Sigmoid colon (tissue), 4 donors: ENCODE data around the gene CHSY3.

Source experiments
- CTCF ChIP-seq, 4 experiments: fragments of 450-650 bp in 3 of 4; fragments of 200-600 bp in 1 of 4; IDR thresholded peaks; one replicate each; pipeline ENCODE4 v1.5.1; 2016 to 2019; ENCODE audit warnings: antibody characterized with exemption in 4 of 4, mild to moderate bottlenecking in 3 of 4, moderate library complexity in 2 of 4
- POLR2A ChIP-seq, 2 donors: fragments of 450-650 bp; IDR thresholded peaks; one replicate each; pipeline ENCODE4 v1.6.1; 2016; ENCODE audit warnings: antibody characterized with exemption in 2 of 2, mild to moderate bottlenecking in 2 of 2, moderate library complexity in 2 of 2
- POLR2AphosphoS5 ChIP-seq, 4 donors: sonication (generic); formaldehyde crosslinking; IDR thresholded peaks; one replicate each; pipeline ENCODE4 v1.6.1; 2017; ENCODE audit warnings: antibody characterized with exemption in 4 of 4

- TF ChIP-seq POLR2AphosphoS5 (IDR thresholded peaks at IDR 0.05) (no peak), CTCF (IDR thresholded peaks at IDR 0.05) (peak in 2 of 4 experiments; percentile 18 to 50), POLR2A (IDR thresholded peaks at IDR 0.05) (no peak)
These were observed 237.5 kb downstream of the CHSY3 start for GRCh38 chr5:130141659-130142320.
